ENCODE measurements around the gene DPP10. TPM values are rescaled to one million over a fixed set of nuclear protein-coding genes. Genes with fewer than 3 reads are reported as not detected.

Gene DPP10
- total RNA-seq, 1 experiment from 2014 or later = not detected

- no peak overlapping the region for H3K27ac ChIP-seq (ENCODE audit: low read length)
- DNase-seq (ENCODE audit: low read depth, low spot score) (no peak), ATAC-seq (no peak)
- in situ Hi-C loops (cut with HindIII; ENCODE audit: low pct_unique_long_range_greater_than_20kb, low sequenced_read_pairs) = no loop called here
- TF ChIP-seq, protein P1, sequence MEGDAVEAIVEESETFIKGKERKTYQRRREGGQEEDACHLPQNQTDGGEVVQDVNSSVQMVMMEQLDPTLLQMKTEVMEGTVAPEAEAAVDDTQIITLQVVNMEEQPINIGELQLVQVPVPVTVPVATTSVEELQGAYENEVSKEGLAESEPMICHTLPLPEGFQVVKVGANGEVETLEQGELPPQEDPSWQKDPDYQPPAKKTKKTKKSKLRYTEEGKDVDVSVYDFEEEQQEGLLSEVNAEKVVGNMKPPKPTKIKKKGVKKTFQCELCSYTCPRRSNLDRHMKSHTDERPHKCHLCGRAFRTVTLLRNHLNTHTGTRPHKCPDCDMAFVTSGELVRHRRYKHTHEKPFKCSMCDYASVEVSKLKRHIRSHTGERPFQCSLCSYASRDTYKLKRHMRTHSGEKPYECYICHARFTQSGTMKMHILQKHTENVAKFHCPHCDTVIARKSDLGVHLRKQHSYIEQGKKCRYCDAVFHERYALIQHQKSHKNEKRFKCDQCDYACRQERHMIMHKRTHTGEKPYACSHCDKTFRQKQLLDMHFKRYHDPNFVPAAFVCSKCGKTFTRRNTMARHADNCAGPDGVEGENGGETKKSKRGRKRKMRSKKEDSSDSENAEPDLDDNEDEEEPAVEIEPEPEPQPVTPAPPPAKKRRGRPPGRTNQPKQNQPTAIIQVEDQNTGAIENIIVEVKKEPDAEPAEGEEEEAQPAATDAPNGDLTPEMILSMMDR (IDR thresholded peaks at IDR 0.05) = no peak
- TF ChIP-seq SIN3A (IDR thresholded peaks at IDR 0.05; ENCODE audit: borderline replicate concordance, insufficient read depth, low read depth, low read length) = no peak
- no peak for TF ChIP-seq POLR2AphosphoS5 (IDR thresholded peaks at IDR 0.05; ENCODE audit: low read depth, low read length)
- TF ChIP-seq TCF7L2 (IDR thresholded peaks at IDR 0.05; ENCODE audit: low read depth, low read length) = no peak
- TF ChIP-seq, protein P2, sequence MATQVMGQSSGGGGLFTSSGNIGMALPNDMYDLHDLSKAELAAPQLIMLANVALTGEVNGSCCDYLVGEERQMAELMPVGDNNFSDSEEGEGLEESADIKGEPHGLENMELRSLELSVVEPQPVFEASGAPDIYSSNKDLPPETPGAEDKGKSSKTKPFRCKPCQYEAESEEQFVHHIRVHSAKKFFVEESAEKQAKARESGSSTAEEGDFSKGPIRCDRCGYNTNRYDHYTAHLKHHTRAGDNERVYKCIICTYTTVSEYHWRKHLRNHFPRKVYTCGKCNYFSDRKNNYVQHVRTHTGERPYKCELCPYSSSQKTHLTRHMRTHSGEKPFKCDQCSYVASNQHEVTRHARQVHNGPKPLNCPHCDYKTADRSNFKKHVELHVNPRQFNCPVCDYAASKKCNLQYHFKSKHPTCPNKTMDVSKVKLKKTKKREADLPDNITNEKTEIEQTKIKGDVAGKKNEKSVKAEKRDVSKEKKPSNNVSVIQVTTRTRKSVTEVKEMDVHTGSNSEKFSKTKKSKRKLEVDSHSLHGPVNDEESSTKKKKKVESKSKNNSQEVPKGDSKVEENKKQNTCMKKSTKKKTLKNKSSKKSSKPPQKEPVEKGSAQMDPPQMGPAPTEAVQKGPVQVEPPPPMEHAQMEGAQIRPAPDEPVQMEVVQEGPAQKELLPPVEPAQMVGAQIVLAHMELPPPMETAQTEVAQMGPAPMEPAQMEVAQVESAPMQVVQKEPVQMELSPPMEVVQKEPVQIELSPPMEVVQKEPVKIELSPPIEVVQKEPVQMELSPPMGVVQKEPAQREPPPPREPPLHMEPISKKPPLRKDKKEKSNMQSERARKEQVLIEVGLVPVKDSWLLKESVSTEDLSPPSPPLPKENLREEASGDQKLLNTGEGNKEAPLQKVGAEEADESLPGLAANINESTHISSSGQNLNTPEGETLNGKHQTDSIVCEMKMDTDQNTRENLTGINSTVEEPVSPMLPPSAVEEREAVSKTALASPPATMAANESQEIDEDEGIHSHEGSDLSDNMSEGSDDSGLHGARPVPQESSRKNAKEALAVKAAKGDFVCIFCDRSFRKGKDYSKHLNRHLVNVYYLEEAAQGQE (IDR thresholded peaks at IDR 0.05; ENCODE audit: insufficient read depth in 1 of 2, low read depth in 2 of 2, low read length in 1 of 2) = no peak
- POLR2A ChIA-PET = no interaction called here
- no peaks in the 10 kb centered on the region for H3K27me3 ChIP-seq (ENCODE audit: control insufficient read depth, insufficient read depth, low read length)
- no peaks in the 10 kb centered on the region for H3K36me3 ChIP-seq (ENCODE audit: control insufficient read depth, insufficient read depth, low read length)
- CTCF ChIA-PET = no interaction called here
- BruUV-seq (replicated peaks) = no TSS peak
- no peak overlapping the region for H3K4me3 ChIP-seq (ENCODE audit: low read depth in 2 of 2, low read length in 2 of 2)
- intact Hi-C loops (cut with micrococcal nuclease; ENCODE audit: unreplicated experiment) = no loop called here
- H3K9me3 ChIP-seq (ENCODE audit: control insufficient read depth, insufficient read depth, low read depth, low read length) = no peaks in the 10 kb centered on the region
- no peaks in the 10 kb centered on the region for H3K4me1 ChIP-seq (ENCODE audit: control insufficient read depth, insufficient read depth, low read length)
These were observed 1142.1 kb downstream of the DPP10 start for GRCh38 chr2:115584507-115584906.

DNA sequence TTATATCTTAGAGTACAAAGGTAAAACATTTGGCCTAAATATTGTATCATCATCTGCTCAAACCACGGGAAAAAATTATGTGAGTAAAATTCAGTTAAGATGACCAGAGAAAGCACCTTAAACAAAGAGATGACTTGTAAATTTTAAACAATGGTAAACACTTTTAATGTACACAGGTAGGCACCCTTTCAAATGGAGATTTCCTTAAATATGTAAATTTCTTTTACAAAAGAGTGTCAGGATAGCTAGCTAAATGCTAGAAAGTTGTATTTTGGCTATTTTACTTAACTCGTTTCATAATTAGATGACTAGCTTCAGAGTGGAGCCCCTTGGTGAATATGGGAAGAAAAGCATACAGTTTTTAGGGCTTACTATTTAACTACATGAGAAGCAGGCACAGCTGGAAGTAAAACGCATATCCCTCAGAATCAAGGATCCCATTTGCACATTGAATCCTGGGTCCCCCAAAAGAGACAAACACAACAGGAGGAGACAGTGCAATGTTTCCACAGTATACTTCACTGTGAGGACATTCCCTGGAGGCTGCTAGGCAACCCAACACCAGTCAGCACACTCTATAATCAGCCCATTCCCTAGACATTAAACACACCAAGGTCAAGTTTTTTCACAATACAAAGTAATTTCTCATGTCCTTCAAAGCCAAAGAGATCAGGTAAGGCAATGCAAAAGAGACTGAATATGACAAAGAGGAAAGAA is 1154.4 kb downstream of the DPP10 start:
- intact Hi-C loops (cut with micrococcal nuclease; ENCODE audit: unreplicated experiment) = no loop called here
- in situ Hi-C loops (cut with HindIII; ENCODE audit: low pct_unique_long_range_greater_than_20kb, low sequenced_read_pairs) = no loop called here
- Histone ChIP-seq H3K4me3 (ENCODE audit: low read depth in 2 of 2, low read length in 2 of 2) (no peak overlapping the region), H3K9me3 (ENCODE audit: control insufficient read depth, insufficient read depth, low read depth, low read length) (peaks cover 2% of the 10 kb centered on the region; the same call in 1 of the 2 replicates), H3K27ac (ENCODE audit: low read length) (no peak overlapping the region), H3K4me1 (ENCODE audit: control insufficient read depth, insufficient read depth, low read length) (no peaks in the 10 kb centered on the region), H3K27me3 (ENCODE audit: control insufficient read depth, insufficient read depth, low read length) (no peaks in the 10 kb centered on the region), H3K36me3 (ENCODE audit: control insufficient read depth, insufficient read depth, low read length) (no peaks in the 10 kb centered on the region)
- ATAC-seq (no peak), DNase-seq (ENCODE audit: low read depth, low spot score) (no peak)
- TF ChIP-seq POLR2AphosphoS5 (IDR thresholded peaks at IDR 0.05; ENCODE audit: low read depth, low read length) = no peak
- TF ChIP-seq, protein P2 (IDR thresholded peaks at IDR 0.05; ENCODE audit: insufficient read depth in 1 of 2, low read depth in 2 of 2, low read length in 1 of 2) = no peak
- TF ChIP-seq, protein P1 (IDR thresholded peaks at IDR 0.05) = no peak
- TF ChIP-seq TCF7L2 (IDR thresholded peaks at IDR 0.05; ENCODE audit: low read depth, low read length) = no peak
- no peak for TF ChIP-seq SIN3A (IDR thresholded peaks at IDR 0.05; ENCODE audit: borderline replicate concordance, insufficient read depth, low read depth, low read length)
- ChIA-PET POLR2A (no interaction called here), CTCF (no interaction called here)
- BruUV-seq (replicated peaks) = no TSS peak
